NCI-H2196 treated with DMSO at 0.1 percent for 48 hours (cell line): Measurements from ENCODE around the gene PDCD2L.
A peak's percentile ranks its signal among the peaks of the same experiment; 100 is the strongest.
"Not testable (repeated sequence)": the region's sequence is repeated elsewhere in the genome, so short reads cannot be mapped to it uniquely, and the experiment has no call there.

Source experiments
- DNase-seq: peaks from one replicate; lab custom pipeline; 2025; ENCODE audit not compliant: unreplicated experiment; lab: John Stamatoyannopoulos, UW

PDCD2L gene

DNA sequence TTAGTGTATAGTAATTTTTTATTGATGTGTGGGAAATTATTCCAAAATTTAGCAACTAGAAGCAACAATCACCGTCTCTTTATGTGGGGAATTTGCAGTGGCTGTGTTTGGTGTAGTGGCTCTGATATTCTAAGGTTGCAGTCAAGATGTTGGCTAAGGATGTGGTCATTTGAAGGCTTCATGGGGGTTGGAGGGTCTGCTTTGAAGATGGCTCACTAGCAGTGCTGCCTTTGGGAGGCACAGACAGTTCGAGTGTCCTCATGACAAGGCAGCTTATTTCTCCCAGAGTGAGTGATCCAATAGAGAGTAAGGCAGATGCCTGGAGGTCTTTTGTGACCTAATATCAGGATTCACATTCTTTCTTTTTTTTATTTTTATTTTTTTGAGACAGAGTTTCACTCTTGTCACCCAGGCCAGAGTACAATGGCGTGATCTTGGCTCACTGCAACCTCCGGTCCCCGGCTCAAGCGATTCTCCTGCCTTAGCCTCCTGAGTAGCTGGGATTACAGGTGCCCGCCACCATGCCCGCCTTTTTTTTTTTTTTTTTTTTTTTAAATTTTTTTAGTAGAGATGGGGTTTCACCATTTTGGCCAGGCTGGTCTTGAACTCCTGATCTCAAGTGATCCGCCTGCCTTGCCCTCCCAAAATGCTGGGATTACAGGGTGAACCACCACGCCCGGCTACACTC, 30.5 kb upstream of the PDCD2L start:
- no peak for DNase-seq

DNA sequence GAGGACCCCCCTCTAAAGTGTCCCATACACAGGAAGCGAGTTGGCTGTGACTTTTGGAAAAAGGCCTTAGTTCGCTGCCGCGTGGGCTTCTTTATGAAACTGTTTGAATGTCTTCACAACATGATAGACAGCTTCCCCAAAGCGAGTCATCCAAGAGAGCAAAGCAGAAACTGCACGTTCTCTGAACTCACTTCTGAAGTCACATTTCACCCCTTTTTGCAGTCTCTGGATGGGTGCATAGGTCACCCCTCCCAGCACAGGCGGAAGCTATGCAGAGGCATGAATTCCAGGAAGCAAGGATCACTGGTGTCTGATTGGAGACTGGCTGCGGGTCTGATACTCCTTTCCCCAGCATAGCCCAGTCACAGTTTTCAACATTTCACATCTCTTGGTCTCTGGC, 28.6 kb upstream of the PDCD2L start:
- no peak for DNase-seq

DNA sequence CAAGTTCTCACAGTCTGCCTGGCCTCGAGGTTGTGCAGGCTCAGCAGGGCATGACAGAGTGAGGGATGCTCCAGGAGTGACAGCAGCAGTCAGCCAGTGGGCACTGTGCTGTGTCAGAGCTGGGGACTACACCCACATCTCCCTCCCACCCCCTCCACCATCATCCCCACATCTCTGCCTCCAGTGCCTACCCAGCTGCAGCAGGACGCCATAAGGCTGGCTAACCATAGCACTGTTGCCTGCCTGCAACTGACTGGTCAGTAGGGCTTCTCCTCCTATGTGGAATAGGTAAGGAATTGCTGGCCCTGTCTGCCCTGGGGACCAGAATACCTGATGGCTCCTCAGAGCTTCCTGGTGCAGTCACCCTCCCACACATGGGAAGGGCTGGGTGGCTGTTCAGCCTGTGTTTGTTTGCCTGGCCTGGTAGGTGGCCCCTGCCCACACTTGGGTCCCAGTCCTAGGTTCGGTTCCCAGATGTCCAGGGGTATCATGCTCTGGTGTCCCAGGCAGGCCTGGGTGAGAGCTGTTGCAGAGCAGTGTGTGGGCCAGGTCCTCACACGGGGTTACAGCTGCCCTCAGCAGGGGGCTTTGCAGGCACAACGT, 23.5 kb upstream of the PDCD2L start:
- DNase-seq: no peak

DNA sequence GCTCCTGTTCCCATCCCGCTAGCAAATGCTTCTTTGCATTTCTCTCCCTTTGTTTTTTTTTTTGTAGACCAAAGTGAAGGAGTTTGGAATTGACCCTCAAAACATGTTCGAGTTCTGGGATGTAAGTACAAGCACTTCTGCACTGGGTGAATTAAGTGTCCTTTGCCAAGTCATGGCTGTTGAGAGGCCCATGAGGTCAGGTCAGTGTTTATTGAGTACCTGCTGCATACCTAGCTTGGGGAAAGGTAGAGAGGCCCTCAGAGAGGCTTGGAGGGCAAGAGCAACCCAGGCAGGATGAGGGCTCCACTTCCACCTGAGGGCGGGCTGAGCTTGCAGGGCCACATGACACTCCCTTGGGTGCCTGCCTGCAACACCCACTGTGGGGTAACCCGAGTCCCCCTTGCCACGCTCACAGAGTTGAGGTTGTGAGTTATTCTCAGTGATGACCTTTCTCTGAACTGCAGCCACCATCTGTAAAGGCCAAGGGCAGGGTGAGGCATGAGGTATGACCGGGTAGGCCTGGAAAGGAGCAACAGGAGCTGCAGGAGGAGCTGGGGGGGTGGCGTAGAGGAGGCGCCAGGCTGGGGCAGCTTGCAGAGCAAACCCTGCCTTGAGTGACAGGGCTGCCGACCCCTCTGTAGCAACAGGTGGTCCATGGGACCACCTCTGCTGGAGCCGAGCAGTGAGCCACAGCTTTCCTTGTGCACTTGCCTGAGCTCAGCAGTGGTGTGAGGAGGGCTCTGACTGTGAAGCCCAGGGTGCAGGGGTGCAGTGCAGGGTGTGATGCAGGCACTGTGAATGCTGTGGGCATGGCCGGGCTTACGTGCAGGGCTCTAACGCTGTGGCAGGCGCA, 22.6 kb upstream of the PDCD2L start:
- no peak for DNase-seq

DNA sequence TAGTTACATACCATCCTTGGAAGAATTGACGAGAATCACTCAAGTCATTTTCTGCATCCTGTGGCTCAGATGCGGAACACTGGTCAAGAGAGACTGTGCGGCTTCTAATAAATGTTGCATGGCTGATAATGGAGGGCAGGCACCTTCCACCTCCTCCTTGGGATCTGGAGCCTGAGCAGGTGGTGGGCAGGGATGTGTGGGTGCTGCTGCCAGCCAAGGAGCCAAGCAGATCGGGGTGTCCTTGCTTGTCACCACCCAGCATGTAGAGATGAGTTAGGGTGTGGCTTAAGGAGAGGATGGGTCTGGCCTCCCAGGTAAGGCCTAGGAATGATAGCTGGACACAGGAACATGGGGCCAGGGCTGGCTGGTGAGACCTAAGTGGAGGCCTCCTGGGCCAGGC, 21.7 kb upstream of the PDCD2L start:
- no peak for DNase-seq

DNA sequence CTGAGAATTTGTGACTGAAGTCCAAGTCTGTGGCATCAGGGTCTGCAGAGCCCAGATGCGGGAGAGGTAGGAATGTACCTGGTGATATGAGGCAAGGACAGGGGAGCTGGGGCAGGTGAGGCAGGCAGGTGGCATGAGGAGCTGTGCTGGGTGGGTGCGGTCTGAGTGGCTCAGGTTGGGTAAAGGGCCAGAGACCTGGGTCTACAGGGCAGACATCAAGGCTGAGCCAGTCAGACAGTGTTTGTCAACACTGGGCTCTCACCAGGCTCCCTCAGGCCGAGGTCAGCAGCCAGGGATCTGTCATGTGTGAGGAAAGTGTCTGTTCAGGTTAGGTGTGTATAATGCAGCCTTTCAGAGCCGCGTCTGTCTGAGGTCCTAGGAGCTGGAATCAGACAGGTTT, 20.6 kb upstream of the PDCD2L start:
- DNase-seq: no peak

DNA sequence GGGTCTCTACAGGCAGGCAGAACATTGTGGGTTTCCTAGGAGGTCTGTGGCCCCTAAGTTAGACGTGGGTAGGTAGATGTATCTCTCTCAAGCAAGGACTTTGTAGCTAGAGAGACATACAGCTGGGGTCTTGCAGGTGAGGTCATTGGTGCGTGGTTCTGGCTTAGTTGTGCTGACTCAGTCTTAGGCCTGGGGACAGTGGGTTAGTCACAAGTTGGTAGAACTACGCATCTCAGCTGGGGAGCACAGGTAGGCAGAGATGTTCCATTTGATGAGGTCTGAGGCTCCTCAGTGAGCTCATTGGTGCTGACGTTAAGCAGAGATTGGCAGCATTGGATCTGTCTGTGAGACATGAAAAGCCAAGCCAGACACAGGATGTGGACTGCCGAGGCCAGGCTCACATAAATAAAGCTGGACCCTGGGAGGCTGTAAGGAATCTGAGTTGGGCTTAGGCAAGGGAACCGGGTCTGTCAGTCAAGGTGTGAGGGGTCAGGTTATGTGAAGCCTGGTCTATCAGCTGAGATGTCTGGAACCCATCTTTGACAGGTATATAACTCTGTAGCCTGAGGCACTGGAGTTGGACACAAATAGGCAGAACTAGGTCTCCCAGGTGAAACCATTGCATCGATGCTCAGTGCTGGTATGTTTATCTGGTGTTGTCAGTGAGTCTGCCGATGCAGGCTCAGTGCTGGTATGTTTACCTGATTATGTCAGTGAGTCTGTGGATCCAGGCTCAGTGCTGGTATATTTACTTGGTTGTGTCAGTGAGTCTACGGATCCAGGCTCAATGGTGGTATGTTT, 17.4 kb upstream of the PDCD2L start:
- DNase-seq: no peak

DNA sequence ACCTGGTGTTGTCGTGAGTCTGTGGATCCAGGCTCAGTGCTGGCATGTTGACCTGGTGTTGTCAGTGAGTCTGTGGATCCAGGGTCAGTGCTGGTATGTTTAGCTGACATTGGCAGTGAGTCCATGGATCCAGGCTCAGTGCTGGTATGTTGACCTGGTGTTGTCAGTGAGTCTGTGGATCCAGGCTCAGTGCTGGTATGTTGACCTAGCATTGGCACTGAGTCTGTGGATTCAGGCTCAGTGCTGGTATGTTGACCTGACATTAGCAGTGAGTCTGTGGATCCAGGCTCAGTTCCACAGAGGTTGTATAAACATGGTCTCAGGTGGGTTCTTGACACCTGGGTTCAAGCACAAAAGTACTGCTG, 16.8 kb upstream of the PDCD2L start:
- no peak for DNase-seq

DNA sequence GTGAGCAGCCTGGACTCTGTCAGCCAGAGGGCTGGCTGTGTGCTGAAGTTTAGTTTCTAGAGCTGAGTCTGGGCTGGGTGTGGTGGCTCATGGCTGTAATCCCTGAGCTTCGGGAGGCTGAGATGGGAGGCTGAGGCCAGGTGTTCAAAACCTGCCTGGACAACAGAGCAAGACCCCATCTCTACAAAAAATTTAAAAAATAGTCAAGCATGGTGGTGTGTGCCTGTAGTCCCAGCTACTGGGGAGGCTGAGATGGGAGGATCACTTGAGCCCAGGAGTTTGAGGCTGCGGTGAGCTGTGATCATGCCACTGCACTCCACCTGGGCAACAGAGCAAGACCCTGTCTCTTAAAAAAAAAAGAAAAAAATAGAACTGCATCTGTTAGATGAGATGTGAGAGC, 15.5 kb upstream of the PDCD2L start:
- DNase-seq: not testable (repeated sequence)

DNA sequence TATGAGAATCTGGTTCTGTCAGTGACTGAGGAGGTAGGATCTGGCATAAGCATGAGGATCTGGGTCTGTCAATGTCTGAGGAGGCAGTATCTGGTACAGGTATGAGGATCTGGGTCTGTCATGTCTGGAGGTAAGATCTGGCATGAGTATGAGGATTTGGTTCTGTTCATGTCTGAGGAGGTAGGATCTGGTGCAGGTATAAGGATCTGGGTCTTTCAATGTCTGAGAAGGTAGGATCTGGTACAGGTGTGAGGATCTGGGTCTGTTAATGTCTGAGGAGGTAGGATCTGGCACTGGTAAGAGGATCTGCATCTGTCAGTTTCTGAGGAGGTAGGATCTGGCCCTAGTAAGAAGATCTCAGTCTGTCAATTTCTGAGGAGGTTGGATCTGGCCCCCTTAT, 12.4 kb upstream of the PDCD2L start:
- DNase-seq: no peak

DNA sequence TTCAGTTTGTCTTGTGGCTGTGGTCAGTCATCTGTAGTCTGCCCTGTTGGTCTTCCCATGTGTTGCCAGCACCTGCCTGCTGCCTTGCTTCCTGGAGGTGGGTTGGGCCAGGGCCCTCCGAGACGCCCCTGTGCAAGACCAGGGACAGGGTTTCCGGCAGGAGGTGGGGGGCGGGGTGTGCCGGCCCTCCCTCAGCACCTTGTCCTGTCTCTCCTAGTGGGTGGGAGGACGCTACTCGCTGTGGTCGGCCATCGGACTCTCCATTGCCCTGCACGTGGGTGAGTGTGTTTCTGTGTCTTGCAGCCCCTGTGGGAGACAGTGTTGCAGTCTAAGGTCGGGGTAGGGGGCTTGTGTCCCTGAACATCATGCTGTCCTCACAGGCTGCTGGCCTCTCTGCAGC, 11.2 kb upstream of the PDCD2L start:
- no peak for DNase-seq

DNA sequence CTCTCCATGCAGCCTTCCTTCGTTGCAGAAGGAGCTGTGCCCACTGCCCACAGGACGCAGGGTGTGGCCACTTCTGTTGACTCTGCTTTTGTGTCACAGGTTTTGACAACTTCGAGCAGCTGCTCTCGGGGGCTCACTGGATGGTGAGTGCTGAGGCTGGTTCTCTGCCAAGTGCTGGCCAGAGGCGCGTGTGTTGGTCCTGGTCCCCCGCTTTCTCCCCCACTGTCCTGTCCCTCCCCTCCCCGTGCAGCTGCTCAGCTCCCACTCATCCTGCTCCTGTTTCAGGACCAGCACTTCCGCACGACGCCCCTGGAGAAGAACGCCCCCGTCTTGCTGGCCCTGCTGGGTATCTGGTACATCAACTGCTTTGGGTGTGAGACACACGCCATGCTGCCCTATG, 10.6 kb upstream of the PDCD2L start:
- DNase-seq: no peak

DNA sequence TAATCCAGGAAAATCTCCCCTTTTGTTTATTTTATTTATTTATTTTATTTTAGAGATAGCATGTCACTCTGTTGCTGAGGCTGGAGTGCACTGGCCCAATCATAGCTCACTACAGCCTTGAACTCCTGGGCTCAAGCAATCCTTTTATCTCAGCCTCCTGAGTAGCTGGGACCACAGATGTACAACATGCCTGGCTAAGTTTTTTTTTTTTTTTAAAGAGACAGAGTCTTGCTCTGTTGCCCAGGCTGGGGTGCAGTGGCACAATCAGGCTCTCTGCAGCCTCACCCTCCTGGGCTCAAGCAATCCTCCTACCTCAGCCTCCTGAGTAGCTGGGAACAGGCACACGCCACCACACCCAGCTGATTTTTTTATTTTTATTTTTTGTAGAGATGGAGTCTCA, 6.3 kb upstream of the PDCD2L start:
- no peak for DNase-seq

DNA sequence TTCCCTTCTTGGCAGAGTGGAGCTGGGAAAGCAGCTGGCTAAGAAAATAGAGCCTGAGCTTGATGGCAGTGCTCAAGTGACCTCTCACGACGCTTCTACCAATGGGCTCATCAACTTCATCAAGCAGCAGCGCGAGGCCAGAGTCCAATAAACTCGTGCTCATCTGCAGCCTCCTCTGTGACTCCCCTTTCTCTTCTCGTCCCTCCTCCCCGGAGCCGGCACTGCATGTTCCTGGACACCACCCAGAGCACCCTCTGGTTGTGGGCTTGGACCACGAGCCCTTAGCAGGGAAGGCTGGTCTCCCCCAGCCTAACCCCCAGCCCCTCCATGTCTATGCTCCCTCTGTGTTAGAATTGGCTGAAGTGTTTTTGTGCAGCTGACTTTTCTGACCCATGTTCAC, 4.3 kb upstream of the PDCD2L start:
- no peak for DNase-seq

DNA sequence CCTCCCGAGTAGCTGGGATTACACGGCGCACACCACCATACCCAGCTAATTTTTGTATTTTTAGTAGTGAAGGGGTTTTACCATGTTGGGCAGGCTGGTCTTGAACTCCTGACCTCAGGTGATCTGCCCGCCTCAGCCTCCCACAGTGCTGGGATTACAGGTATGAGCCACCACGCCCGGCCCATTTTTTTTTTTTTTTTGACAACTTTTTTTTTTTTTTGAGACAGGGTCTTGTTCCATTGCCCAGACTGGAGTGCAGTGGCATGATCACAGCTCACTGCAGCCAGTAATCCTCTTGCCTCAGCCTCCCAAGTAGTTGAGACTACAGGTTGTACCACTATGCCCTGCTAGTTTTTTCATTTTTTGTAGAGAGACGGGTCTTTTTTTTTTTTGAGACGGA, 3.4 kb upstream of the PDCD2L start:
- not testable (repeated sequence) for DNase-seq

DNA sequence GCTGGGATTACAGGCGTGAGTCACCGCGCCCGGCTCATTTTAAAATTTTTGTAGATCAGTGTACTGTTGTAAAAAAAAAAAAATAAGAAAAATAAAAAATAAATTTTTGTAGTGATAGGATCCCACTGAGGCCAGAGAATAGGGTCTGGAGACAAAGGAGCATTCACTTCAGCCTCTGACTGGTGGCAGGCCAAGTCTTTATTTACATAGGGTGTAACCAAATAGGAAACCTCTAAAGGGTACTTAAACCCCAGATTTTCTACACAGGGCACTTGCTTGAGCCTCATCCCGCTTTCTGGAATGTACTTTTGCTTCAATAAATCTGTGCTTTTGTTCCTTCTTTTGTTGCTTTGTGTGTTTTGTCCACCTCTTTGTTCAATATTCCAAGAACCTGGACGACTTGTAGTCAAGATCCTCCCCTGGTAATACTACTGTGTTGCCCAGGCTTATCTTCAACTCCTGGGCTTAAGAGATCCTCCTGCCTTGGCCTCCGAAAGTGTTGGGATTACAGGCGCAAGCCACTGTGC, 2.1 kb upstream of the PDCD2L start:
- peak; percentile 17 for DNase-seq

DNA sequence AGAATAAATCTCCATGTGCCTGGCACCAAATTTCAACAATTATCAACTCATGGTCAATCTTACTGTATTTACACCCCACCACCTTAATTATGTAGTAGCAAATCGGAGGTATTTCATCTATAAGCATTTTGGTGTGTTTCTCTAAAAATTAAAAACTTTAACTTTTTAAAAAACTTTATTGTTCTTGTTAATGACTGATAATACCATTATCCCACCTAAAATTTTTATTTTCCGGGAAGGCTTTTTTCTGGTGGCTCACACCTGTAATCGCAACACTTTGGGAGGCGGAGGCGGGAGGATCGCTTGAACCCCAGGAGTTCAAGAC, 453 bp upstream of the PDCD2L start:
- no peak for DNase-seq

DNA sequence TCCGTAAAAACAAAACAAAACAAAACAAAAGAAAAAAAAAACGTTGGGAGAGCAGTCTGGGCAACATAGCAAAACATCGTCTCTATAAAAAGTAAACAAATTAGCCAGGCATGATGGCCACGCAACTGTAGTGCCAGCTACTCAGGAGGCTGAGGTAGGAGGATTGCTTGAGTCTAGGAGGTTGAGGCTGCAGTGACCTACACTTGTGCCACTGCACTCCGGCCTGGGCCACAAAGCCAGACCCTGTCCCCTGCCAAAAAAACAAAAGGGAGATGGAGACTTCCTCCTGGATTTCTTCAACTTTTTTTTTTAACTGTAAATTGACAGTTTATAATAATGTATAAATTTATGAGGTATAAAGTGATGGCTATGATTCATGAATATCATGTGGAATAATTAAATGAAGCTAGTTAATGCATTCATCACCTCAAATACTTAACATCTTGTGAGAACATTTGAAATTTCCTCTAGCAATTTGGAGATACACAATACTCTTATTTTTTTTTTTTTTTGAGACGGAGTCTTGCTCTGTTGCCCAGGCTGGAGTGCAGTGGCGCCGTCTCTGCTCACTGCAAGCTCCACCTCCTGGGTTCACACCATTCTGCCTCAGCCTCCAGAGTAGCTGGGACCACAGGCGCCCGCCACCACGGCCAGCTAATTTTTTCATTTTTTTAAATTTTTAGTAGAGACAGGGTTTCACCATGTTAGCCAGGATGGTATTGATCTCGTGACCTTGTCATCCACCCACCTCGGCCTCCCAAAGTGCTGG, 1.9 kb downstream of the PDCD2L start:
- no peak for DNase-seq

DNA sequence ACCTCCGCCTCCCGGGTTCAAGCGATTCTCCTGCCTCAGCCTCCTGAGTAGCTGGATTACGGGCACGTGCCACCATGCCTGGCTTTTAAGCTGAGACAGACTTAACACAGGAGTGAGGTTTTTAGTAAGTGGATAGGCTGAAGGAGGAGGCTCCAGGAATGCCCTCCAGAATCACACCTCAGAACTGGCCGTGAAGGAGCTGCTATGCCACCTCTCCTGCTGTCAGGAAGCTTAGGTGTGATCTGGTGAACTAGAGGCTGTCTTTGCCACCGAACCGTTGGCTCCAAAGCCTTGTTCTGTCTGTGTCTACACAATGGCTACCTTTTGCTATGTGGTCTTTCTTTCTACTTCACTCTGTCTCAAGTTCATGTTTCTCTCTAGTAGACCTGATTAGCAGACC, 4.2 kb downstream of the PDCD2L start:
- no peak for DNase-seq
